ENCODE results near the gene PIK3IP1. TPM values are rescaled to one million over a fixed set of nuclear protein-coding genes. Genes with fewer than 3 reads are reported as not detected.

The PIK3IP1 gene
- polyA plus RNA-seq, 1 experiment, result 11.8 TPM

- no peak for TF ChIP-seq CTCF (IDR thresholded peaks at IDR 0.05; ENCODE audit: insufficient read depth, low read depth, low read length)
- no peaks in the 10 kb centered on the region for H3K27me3 ChIP-seq (ENCODE audit: control insufficient read depth, insufficient read depth, low read length)
- H3K4me3 ChIP-seq (ENCODE audit: low read depth, low read length), result no peak overlapping the region
- ChIA-PET CTCF (interaction anchor here (0.6 to 1.0 kb wide), 2 partner anchors 11 to 163 kb away, joined by 3 to 4 read pairs; no protein-coding TSS in a partner anchor), POLR2A (no interaction called here)
- H3K36me3 ChIP-seq (ENCODE audit: control insufficient read depth, insufficient read depth, low read length), result peaks cover 21% of the 10 kb centered on the region
- no peak for DNase-seq (ENCODE audit: low read depth)
These were observed 40.6 kb upstream of the PIK3IP1 start for GRCh38 chr22:31332886-31333285.

- ChIA-PET CTCF (interaction anchor here (1.3 kb wide), 1 partner anchor 19 kb away, joined by 5 read pairs; no protein-coding TSS in a partner anchor), POLR2A (interaction anchor here (0.5 kb wide), 1 partner anchor 84 kb away, joined by 6 read pairs; no protein-coding TSS in a partner anchor)
- Histone ChIP-seq H3K27me3 (ENCODE audit: control insufficient read depth, insufficient read depth, low read length) (no peaks in the 10 kb centered on the region), H3K4me3 (ENCODE audit: low read depth, low read length) (no peak overlapping the region), H3K36me3 (ENCODE audit: control insufficient read depth, insufficient read depth, low read length) (peaks cover 26% of the 10 kb centered on the region)
- TF ChIP-seq CTCF (IDR thresholded peaks at IDR 0.05; ENCODE audit: insufficient read depth, low read depth, low read length), result no peak
- no peak for DNase-seq (ENCODE audit: low read depth)
These were observed 39.7 kb upstream of the PIK3IP1 start for GRCh38 chr22:31332010-31332409.

DNA sequence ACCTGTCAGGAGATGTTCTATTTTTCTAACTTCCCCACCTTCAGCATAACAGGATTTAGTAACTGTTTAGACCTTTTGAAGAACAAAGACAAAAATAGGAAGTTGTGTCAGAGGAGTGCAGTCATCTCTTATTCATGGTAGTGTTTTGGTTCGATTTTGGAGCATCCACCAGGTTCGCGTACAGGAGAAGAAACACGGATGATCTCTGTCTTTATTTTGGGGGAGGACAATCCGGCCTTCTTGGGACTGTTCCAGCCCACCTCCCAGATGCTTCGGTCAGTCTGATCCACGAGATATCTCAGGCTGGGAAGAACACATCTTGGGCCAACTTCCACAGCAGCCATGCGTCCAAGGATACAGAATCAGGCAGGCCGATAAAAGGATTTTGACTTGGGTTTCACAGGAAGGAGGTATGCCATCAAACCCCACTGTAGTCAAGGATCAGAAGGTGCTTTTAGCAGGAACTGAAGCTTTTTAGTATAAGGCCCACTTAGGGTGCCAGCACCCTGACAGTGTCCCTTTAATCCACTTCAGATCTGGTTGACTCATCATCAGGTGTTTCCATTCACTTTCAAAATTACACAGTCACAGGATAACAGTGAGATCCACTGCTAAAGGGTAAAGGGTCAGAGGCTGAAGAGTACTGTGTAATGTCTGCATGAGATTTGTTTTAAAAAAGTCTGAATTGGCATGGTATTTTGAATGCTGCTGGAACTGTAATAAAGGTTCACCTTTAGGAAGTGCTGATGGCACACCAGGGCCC lies 37.3 kb upstream of the PIK3IP1 start:
- Histone ChIP-seq H3K36me3 (ENCODE audit: control insufficient read depth, insufficient read depth, low read length) (peaks cover 22% of the 10 kb centered on the region), H3K27me3 (ENCODE audit: control insufficient read depth, insufficient read depth, low read length) (no peaks in the 10 kb centered on the region), H3K4me3 (ENCODE audit: low read depth, low read length) (no peak overlapping the region)
- TF ChIP-seq CTCF (IDR thresholded peaks at IDR 0.05; ENCODE audit: insufficient read depth, low read depth, low read length), result no peak
- ChIA-PET CTCF (interaction anchor here (1.3 kb wide), 1 partner anchor 16 kb away, joined by 3 read pairs; no protein-coding TSS in a partner anchor), POLR2A (no interaction called here)
- no peak for DNase-seq (ENCODE audit: low read depth)

GRCh38 chr22:31329029-31329428 lies 36.7 kb upstream of the PIK3IP1 start:
- DNase-seq (ENCODE audit: low read depth), result no peak
- TF ChIP-seq CTCF (IDR thresholded peaks at IDR 0.05; ENCODE audit: insufficient read depth, low read depth, low read length), result no peak
- POLR2A ChIA-PET, result no interaction called here
- Histone ChIP-seq H3K36me3 (ENCODE audit: control insufficient read depth, insufficient read depth, low read length) (peaks cover 20% of the 10 kb centered on the region), H3K27me3 (ENCODE audit: control insufficient read depth, insufficient read depth, low read length) (no peaks in the 10 kb centered on the region), H3K4me3 (ENCODE audit: low read depth, low read length) (no peak overlapping the region)
- CTCF ChIA-PET, result no interaction called here

- POLR2A ChIA-PET, result no interaction called here
- CTCF ChIA-PET, result no interaction called here
- Histone ChIP-seq H3K27me3 (ENCODE audit: control insufficient read depth, insufficient read depth, low read length) (no peaks in the 10 kb centered on the region), H3K4me3 (ENCODE audit: low read depth, low read length) (no peak overlapping the region), H3K36me3 (ENCODE audit: control insufficient read depth, insufficient read depth, low read length) (peaks cover 20% of the 10 kb centered on the region)
- no peak for DNase-seq (ENCODE audit: low read depth)
- TF ChIP-seq CTCF (IDR thresholded peaks at IDR 0.05; ENCODE audit: insufficient read depth, low read depth, low read length), result no peak
These were observed 36.3 kb upstream of the PIK3IP1 start for GRCh38 chr22:31328544-31328960.

Data from BJ (cell line).